Upper lobe of right lung (tissue), 1 donor: Measurements from ENCODE around the gene ASB10. TPM values are rescaled to one million over a fixed set of nuclear protein-coding genes. Genes with fewer than 3 reads are reported as not detected.
A peak's percentile ranks its signal among the peaks of the same experiment; 100 is the strongest.

Experiments used
- ATAC-seq: fragments of 200-7000 bp; cut with Tn5 transposase; one replicate; pipeline ENCODE4 v1.9.1; 2020; ENCODE audit warnings: mild to moderate bottlenecking, moderate library complexity
- DNase-seq: peaks from one replicate; pipeline ENCODE4 v3.0.0-alpha.2; 2020
- H3K27ac ChIP-seq: fragments of 200-600 bp; one replicate; pipeline ENCODE4 v1.8.0; 2022
- H3K27me3 ChIP-seq: fragments of 200-600 bp; one replicate; pipeline ENCODE4 v1.8.0; 2022; ENCODE audit warnings: mild to moderate bottlenecking
- H3K36me3 ChIP-seq: fragments of 200-600 bp; one replicate; pipeline ENCODE4 v1.8.0; 2022
- H3K4me1 ChIP-seq: fragments of 200-600 bp; one replicate; pipeline ENCODE4 v1.8.0; 2022
- H3K4me3 ChIP-seq: fragments of 200-600 bp; one replicate; pipeline ENCODE4 v1.8.0; 2022; ENCODE audit warnings: mild to moderate bottlenecking
- H3K9me3 ChIP-seq: fragments of 200-600 bp; one replicate; pipeline ENCODE4 v1.8.0; 2022
- intact Hi-C: fragments of 100-400 bp; cut with DNase I; formaldehyde crosslinking; loops from one replicate; pipeline ENCODE4 v1.11.0; 2022
- total RNA-seq: library from RNA; stranded (reverse); fragmentation: NEBNext Ultra II Directional; extraction: Animal tissue kit (Norgen Biotek cat#: 25700); gene quantifications from one replicate; pipeline ENCODE4 v1.2.1, GENCODE V29; 2021
- TF ChIP-seq, protein P1 (sequence below): fragments of 200-600 bp; IDR thresholded peaks from one replicate; pipeline ENCODE4 v1.8.0; 2022; ENCODE audit warnings: antibody characterized with exemption
- donor health status: DM: no; HTN: yes; CAD: no; lungs with severe emphysema.

The ASB10 gene
- total RNA-seq, 1 donor from 2014 or later: not detected

DNA sequence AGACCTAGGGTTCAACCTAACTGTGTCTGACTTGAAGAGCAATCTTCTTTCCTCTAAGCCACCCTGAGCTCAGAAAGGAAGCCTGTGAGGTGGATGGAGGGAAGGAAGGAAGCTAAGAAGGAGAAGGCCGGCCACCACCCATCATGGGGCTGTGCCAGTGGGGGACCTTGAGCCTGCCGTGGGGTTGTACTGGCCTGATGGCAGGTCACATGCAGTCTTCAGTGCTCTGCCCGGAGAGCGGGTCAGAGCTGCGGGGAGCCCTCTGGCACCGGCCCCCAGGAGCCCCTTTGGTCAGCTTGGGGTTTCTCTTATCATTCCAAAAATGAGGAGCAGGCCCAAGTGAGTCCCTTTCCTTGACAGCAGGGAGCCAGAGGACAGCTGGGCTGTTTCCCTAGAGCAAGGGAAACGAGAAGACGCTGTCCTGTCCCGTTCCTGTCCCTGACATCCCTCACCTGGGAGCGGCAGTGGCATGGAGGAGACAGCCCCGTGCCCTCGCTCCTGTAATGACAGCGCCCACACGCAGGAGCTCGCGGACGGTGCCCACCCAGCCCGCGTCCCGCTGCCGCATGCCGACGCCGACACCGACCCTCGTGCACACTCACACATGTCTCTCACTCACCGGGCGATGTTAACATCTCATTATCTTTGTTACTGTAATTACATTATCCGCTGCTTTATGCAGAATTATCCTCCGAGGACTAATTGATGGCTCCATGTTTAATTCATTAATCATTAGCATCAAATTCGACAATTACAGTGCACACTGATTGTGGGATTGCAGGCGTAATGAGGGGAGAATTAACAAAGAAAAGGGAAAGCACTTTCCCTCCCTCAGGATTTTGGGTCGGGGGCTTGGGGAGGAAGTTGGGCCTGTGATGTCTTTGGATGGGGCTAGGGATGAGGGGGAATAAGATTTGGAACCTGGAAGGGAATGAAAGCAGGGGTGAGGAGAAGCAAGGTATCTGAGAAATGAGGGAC, 50.9 kb downstream of the ASB10 start:
- DNase-seq: peak; percentile 53
- peaks cover 94% of the 10 kb centered on the region for H3K36me3 ChIP-seq

DNA sequence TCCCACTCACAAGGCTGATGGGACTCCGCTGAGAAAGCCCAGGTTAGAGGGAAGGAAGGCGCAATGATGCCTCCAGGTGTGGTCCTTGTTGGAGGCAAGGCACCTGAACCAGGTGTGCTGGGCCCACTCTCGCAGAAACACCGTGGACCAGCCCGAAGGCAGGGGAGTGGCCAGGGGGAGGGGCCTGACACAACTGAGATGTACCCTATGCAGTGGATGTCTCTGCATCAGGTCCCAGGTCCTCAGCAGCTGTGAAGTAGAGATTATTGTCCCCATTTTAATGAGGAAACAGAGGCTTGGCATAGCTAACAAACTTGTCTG, 51.6 kb downstream of the ASB10 start:
- TF ChIP-seq, protein P1, sequence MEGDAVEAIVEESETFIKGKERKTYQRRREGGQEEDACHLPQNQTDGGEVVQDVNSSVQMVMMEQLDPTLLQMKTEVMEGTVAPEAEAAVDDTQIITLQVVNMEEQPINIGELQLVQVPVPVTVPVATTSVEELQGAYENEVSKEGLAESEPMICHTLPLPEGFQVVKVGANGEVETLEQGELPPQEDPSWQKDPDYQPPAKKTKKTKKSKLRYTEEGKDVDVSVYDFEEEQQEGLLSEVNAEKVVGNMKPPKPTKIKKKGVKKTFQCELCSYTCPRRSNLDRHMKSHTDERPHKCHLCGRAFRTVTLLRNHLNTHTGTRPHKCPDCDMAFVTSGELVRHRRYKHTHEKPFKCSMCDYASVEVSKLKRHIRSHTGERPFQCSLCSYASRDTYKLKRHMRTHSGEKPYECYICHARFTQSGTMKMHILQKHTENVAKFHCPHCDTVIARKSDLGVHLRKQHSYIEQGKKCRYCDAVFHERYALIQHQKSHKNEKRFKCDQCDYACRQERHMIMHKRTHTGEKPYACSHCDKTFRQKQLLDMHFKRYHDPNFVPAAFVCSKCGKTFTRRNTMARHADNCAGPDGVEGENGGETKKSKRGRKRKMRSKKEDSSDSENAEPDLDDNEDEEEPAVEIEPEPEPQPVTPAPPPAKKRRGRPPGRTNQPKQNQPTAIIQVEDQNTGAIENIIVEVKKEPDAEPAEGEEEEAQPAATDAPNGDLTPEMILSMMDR: no peak
- no peaks in the 10 kb centered on the region for H3K27me3 ChIP-seq
- H3K36me3 ChIP-seq: peaks cover 94% of the 10 kb centered on the region
- H3K4me1 ChIP-seq: no peaks in the 10 kb centered on the region
- ATAC-seq (no peak), DNase-seq (peak; percentile 46)
- H3K9me3 ChIP-seq: no peaks in the 10 kb centered on the region
- H3K4me3 ChIP-seq: no peak overlapping the region
- H3K27ac ChIP-seq: no peak overlapping the region
- intact Hi-C loops: no loop called here

More for the DNA sequence above, 50.9 kb downstream of the ASB10 start:
- no peak for ATAC-seq
- Histone ChIP-seq H3K27me3 (no peaks in the 10 kb centered on the region), H3K27ac (no peak overlapping the region), H3K9me3 (no peaks in the 10 kb centered on the region), H3K4me1 (no peaks in the 10 kb centered on the region), H3K4me3 (no peak overlapping the region)
- intact Hi-C loops: no loop called here
- TF ChIP-seq, protein P1: no peak

DNA sequence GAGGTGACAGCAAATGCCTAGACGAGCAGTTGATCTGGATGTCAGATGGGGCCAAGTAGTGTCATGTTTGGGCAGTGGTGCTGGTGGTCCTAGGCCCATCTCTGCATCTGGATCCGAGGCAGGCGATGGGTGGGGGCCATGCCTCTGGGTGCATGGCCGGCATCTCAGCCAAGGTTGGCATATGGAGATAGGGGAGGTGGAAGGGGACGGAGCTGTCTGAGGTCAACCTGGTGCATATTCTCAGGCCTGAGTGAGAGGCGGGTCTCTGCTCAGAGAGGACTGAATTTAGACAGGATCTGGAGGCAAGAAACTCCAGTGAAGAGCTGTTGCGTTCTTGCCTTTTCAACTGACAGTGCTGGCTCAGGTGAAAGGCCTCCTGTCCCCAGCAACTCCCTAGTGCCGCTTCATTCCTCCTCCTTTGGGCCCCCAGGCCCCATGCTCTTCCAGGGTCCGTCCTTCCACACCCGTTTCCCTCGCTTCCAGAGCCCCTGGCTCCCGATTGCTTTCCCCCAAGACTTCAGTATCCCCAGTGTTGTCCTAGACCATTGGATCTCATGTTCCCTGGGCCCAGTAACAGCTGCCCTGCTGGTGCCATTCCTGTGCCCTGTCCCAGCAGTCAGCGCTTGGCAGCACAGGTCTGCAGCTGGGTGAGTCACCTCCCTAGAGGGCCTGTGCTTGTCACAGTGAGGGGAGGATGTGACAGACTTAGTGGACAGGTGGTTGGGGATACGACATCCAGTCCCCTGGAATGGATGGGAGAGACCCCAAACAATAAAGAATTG, 52.1 kb downstream of the ASB10 start:
- DNase-seq (peak; percentile 46), ATAC-seq (no peak)
- intact Hi-C loops: no loop called here
- Histone ChIP-seq H3K36me3 (peaks cover 94% of the 10 kb centered on the region), H3K9me3 (no peaks in the 10 kb centered on the region), H3K4me3 (no peak overlapping the region), H3K4me1 (no peaks in the 10 kb centered on the region), H3K27me3 (no peaks in the 10 kb centered on the region), H3K27ac (no peak overlapping the region)
- TF ChIP-seq, protein P1: no peak

DNA sequence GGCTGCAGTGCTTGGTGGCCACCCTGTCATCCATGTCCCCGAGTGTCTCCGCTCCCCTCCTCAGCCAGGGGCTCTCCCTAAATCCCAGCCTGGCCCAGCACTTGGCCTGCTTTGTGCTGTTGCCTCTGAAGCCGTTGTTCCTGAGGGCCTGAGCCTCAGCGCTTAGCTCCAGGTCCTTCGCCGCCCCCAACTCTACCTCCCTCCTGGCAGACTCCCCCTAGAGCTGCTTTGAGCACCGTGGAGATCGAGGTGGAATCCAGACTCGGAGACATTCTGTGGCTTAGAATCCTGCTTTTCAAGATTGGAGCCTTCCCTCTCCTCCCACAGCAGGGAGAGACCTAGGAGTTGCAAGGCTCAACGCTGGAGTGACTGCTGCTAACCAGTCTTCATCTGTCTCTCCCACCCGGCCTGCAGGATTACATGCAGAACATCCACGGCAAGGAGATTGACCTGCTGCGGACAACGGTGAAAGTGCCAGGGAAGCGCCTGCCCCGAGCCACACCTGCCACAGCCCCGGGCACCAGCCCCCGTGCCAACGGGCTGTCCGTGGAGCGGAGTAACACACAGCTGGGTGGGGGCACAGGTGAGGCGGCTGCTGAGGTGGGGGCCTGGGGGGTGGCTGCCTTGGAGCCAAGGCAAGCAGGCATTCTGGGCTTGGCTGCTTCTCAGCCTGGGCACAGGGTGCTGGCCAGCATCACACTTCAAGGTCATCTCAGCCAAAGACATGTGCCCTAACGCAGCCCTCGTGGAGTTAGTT, 52.9 kb downstream of the ASB10 start:
- intact Hi-C loops: no loop called here
- TF ChIP-seq, protein P1: no peak
- H3K27ac ChIP-seq: no peak overlapping the region
- H3K27me3 ChIP-seq: no peaks in the 10 kb centered on the region
- H3K9me3 ChIP-seq: no peaks in the 10 kb centered on the region
- H3K36me3 ChIP-seq: peaks cover 95% of the 10 kb centered on the region
- ATAC-seq: no peak
- H3K4me3 ChIP-seq: no peak overlapping the region
- no peaks in the 10 kb centered on the region for H3K4me1 ChIP-seq
- DNase-seq: peak; percentile 58

DNA sequence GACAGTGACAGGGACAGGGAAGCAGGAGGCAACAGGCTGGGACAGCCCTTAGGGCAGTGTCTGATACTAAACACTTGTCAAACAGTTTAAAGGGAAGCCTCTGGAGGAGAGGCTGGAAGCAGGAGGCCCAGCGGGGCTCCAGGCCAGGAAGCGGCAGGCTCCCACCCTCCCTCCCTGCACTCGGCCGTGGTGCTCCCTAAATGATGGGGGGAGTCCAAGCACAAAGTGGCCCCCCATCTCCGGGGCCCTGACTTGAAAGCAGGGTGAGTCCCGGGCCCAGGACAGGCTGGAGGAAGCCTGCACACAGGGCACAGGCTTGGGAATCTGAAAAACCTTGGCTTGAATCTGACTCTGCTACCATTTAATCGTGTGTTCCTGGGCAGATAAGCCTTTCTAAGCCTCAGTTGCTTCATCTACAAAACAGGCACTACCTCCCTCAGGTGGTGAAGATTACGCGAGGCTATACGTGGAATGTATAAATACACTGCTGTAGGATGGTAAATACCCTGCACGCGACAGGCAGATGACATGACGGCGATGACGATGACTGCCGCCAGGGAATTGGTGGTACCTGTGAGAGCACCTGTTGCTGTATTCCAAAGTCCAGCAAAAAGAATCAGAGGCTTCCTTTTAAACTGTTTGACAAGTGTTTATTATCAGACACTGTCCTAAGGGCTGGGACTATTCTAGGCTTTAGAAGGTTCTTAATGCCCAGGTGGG, 53.6 kb downstream of the ASB10 start:
- H3K27me3 ChIP-seq: no peaks in the 10 kb centered on the region
- ATAC-seq: no peak
- no peaks in the 10 kb centered on the region for H3K4me1 ChIP-seq
- peaks cover 95% of the 10 kb centered on the region for H3K36me3 ChIP-seq
- TF ChIP-seq, protein P1: no peak
- H3K9me3 ChIP-seq: no peaks in the 10 kb centered on the region
- no peak overlapping the region for H3K27ac ChIP-seq
- intact Hi-C loops: no loop called here
- no peak overlapping the region for H3K4me3 ChIP-seq
- DNase-seq: peak; percentile 35
